ENCODE measurements around the gene CACNA2D3. TPM values are rescaled to one million over a fixed set of nuclear protein-coding genes. Genes with fewer than 3 reads are reported as not detected.

CACNA2D3 gene
- total RNA-seq, 1 donor from 2014 or later, result not detected

DNA sequence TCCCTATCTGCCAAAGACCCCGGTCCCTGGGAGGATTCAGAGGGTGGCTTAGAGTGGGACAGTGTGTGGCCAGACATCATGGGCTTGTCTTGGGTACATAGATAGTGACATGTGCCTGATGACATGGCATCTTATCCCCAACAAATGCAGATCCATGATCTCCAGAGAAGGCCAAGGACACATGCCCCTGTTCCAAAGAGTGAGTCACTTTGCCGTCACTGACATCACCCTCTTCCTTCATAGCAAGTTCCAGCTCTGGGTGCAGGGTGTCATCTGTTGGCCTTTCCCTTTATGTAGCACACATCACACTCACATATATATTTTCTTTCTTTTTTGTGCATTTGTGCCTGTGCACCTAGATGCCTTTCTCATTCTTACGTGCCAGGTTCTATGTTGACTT is 455.0 kb downstream of the CACNA2D3 start:
- H3K27me3 Mint-ChIP-seq (ENCODE audit: low read depth), result peaks cover 6% of the 10 kb centered on the region
- no peaks in the 10 kb centered on the region for H3K9me3 Mint-ChIP-seq (ENCODE audit: low read depth)
- no peak overlapping the region for H3K27ac Mint-ChIP-seq (ENCODE audit: unreplicated experiment)
- DNase-seq (ENCODE audit: low spot score), result no peak
- no peaks in the 10 kb centered on the region for H3K4me1 Mint-ChIP-seq (ENCODE audit: low read depth)
- no peaks in the 10 kb centered on the region for H3K36me3 Mint-ChIP-seq (ENCODE audit: low read depth)
- no peak overlapping the region for H3K4me3 Mint-ChIP-seq (ENCODE audit: unreplicated experiment)
- TF ChIP-seq, protein P1, sequence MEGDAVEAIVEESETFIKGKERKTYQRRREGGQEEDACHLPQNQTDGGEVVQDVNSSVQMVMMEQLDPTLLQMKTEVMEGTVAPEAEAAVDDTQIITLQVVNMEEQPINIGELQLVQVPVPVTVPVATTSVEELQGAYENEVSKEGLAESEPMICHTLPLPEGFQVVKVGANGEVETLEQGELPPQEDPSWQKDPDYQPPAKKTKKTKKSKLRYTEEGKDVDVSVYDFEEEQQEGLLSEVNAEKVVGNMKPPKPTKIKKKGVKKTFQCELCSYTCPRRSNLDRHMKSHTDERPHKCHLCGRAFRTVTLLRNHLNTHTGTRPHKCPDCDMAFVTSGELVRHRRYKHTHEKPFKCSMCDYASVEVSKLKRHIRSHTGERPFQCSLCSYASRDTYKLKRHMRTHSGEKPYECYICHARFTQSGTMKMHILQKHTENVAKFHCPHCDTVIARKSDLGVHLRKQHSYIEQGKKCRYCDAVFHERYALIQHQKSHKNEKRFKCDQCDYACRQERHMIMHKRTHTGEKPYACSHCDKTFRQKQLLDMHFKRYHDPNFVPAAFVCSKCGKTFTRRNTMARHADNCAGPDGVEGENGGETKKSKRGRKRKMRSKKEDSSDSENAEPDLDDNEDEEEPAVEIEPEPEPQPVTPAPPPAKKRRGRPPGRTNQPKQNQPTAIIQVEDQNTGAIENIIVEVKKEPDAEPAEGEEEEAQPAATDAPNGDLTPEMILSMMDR (IDR thresholded peaks at IDR 0.05), result no peak

DNA sequence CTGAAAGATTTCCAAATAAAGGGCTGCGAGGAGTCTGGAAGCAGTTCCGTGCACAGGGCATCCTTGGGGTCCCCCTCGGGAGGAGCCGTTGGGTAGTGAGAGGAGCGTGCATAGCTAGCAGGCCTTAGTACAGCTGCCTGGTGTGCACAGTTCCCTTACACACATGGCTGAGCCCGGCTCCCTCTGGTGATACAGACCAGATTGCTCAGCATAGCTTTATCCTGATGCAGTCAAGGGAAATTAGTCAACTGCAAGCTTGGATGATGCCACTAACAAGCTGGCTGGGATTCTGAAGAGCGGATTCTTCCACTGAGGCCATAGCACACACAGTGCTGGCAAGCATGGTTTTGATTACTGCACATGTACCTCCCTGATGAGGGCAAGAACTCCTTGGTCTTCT is 456.1 kb downstream of the CACNA2D3 start:
- DNase-seq (ENCODE audit: low spot score), result no peak
- H3K27me3 Mint-ChIP-seq (ENCODE audit: low read depth), result peaks cover 6% of the 10 kb centered on the region
- no peak overlapping the region for H3K4me3 Mint-ChIP-seq (ENCODE audit: unreplicated experiment)
- H3K27ac Mint-ChIP-seq (ENCODE audit: unreplicated experiment), result no peak overlapping the region
- H3K9me3 Mint-ChIP-seq (ENCODE audit: low read depth), result no peaks in the 10 kb centered on the region
- TF ChIP-seq, protein P1 (IDR thresholded peaks at IDR 0.05), result no peak
- H3K4me1 Mint-ChIP-seq (ENCODE audit: low read depth), result no peaks in the 10 kb centered on the region
- no peaks in the 10 kb centered on the region for H3K36me3 Mint-ChIP-seq (ENCODE audit: low read depth)

DNA sequence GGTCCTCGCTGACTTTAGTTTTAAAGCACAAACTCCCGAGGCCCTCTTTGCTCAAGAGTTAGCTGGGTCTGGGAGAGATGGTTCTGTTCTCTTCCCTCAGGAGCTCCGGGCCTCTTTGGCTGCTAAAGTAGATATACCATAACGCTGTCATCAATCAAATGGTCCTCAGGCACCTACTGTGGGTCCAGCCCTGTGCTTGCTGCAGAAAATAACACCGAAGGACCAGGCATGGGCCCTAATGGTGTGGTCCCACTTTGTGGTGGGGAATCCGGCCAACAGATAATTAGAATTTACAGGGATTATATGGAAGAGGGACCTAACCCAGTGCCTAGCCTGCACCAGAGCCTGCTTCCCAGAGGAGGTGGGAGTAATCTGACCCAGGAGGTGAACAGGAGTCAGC is 458.1 kb downstream of the CACNA2D3 start:
- Mint-ChIP-seq H3K36me3 (ENCODE audit: low read depth) (no peaks in the 10 kb centered on the region), H3K9me3 (ENCODE audit: low read depth) (no peaks in the 10 kb centered on the region), H3K4me1 (ENCODE audit: low read depth) (no peaks in the 10 kb centered on the region), H3K27me3 (ENCODE audit: low read depth) (peaks cover 4% of the 10 kb centered on the region), H3K4me3 (ENCODE audit: unreplicated experiment) (no peak overlapping the region), H3K27ac (ENCODE audit: unreplicated experiment) (no peak overlapping the region)
- DNase-seq (ENCODE audit: low spot score), result no peak
- TF ChIP-seq, protein P1 (IDR thresholded peaks at IDR 0.05), result no peak

- Mint-ChIP-seq H3K27me3 (ENCODE audit: low read depth) (peaks cover 3% of the 10 kb centered on the region), H3K36me3 (ENCODE audit: low read depth) (no peaks in the 10 kb centered on the region), H3K27ac (ENCODE audit: unreplicated experiment) (no peak overlapping the region), H3K9me3 (ENCODE audit: low read depth) (no peaks in the 10 kb centered on the region), H3K4me3 (ENCODE audit: unreplicated experiment) (no peak overlapping the region), H3K4me1 (ENCODE audit: low read depth) (no peaks in the 10 kb centered on the region)
- TF ChIP-seq, protein P1 (IDR thresholded peaks at IDR 0.05), result no peak
- DNase-seq (ENCODE audit: low spot score), result no peak
Observed at GRCh38 chr3:54582424-54582823, 460.1 kb downstream of the CACNA2D3 start.

- peaks cover 9% of the 10 kb centered on the region for H3K27me3 Mint-ChIP-seq (ENCODE audit: low read depth)
- no peaks in the 10 kb centered on the region for H3K4me1 Mint-ChIP-seq (ENCODE audit: low read depth)
- DNase-seq (ENCODE audit: low spot score), result no peak
- H3K4me3 Mint-ChIP-seq (ENCODE audit: unreplicated experiment), result no peak overlapping the region
- no peaks in the 10 kb centered on the region for H3K36me3 Mint-ChIP-seq (ENCODE audit: low read depth)
- TF ChIP-seq, protein P1 (IDR thresholded peaks at IDR 0.05), result no peak
- peaks cover 7% of the 10 kb centered on the region for H3K9me3 Mint-ChIP-seq (ENCODE audit: low read depth)
- H3K27ac Mint-ChIP-seq (ENCODE audit: unreplicated experiment), result no peak overlapping the region
Observed at GRCh38 chr3:54591157-54591556, 468.8 kb downstream of the CACNA2D3 start.

All from chondrocyte (in vitro differentiated cells).